Measurements from ENCODE around the gene PCDHA4.

Gene PCDHA4

DNA sequence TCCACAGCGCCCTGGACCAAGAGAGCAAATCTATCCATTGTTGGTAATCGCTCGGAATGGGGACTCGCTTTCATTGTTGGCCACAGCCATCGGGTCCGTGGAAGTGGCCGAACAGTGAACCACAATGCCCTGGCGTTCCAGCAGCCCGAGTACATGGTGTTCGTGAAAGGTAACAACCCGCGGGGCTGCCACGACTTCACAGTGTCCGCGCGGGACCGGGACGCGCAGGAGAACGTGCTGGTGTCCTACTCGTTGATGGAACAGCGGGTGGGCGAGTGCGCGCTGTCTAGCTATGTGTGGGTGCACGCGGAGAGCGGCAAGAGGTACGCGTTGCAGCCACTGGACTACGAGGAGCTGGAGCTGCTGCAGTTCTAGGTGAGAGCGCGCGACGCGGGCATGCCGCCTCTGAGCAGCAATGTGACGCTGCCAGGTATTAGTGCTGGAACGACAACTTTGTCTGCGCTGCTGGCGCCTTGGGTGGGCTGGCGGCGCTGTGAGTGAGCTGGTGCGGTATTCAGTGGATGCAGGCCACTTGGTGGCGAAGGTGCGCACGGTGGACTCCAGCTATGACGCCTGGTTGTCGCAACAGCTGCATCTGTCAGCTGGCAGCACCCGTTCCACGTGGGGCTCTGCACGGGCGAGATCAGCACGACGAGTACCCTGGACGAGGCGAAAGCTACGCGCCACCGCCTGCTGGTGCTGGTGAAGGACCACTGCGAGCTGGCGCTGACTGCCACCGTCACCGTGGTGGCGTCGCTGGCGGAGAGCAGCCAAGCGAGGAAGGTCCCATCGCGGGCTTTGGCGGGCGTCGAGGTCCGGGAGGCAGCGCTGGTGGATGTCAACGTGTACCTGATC, 55.8 kb downstream of the PCDHA4 start:
- DNase-seq = no peak

Data from NCI-H1092 treated with DMSO at 0.1 percent for 48 hours (cell line).